K562 (cell line): ENCODE measurements around the gene TEP1. TPM values are rescaled to one million over a fixed set of nuclear protein-coding genes. Genes with fewer than 3 reads are reported as not detected.

Experiments
- ATF3 ChIP-seq, 2 experiments: fragments of 450-650 bp in 1 of 2; sonication (generic) in 1 of 2; formaldehyde crosslinking in 1 of 2; IDR thresholded peaks in 1 of 2; conservative IDR thresholded peaks in 1 of 2; 2 replicates each; pipeline versions ENCODE4 v1.6.1 to v1.8.1; 2016 to 2023; ENCODE audit warnings: mild to moderate bottlenecking in 2 of 2, moderate library complexity in 2 of 2, inconsistent platforms in 1 of 2, missing genetic modification reagents in 1 of 2
- DPF2 ChIP-seq: fragments of 450-650 bp; IDR thresholded peaks from 2 replicates; pipeline ENCODE4 v1.6.1; 2016
- ERF ChIP-seq: fragments of 450-650 bp; formaldehyde crosslinking; IDR thresholded peaks from 2 replicates; pipeline ENCODE4 v1.4.0; 2020; ENCODE audit warnings: mild to moderate bottlenecking, mixed read lengths
- ETV6 ChIP-seq, 3 experiments: fragments of 150-350 bp in 1 of 3; sonication (generic) in 1 of 3; formaldehyde crosslinking in 1 of 3; IDR thresholded peaks; 2 replicates each; pipeline versions ENCODE4 v1.6.1 to v1.8.0; 2014 to 2022; ENCODE audit warnings: borderline replicate concordance in 2 of 3, low read depth in 2 of 3, antibody characterized with exemption in 1 of 3, low read length in 1 of 3, mild to moderate bottlenecking in 1 of 3, missing genetic modification reagents in 1 of 3
- FOS ChIP-seq: IDR thresholded peaks from 3 replicates; pipeline ENCODE4 v1.6.1; 2011; ENCODE audit not compliant: insufficient read length; ENCODE audit errors: extremely low read depth
- JUND ChIP-seq, 2 experiments: IDR thresholded peaks; 2 replicates in 1 of 2; 3 replicates in 1 of 2; pipeline ENCODE4 v1.6.1; 2011; ENCODE audit warnings: borderline replicate concordance in 2 of 2, low read depth in 2 of 2, low read length in 2 of 2, improper control_type of control experiment in 1 of 2, missing biosample characterization in 1 of 2, missing genetic modification characterization in 1 of 2, missing genetic modification reagents in 1 of 2
- MED1 ChIP-seq: sonication (generic); formaldehyde crosslinking; IDR thresholded peaks from 2 replicates; pipeline ENCODE4 v1.8.1; 2023; ENCODE audit warnings: missing genetic modification reagents, borderline replicate concordance
- MTA3 ChIP-seq: fragments of 450-650 bp; formaldehyde crosslinking; IDR thresholded peaks from 2 replicates; pipeline ENCODE4 v1.6.1; 2017; ENCODE audit warnings: mild to moderate bottlenecking, borderline replicate concordance
- NFRKB ChIP-seq: fragments of 450-650 bp; IDR thresholded peaks from 2 replicates; pipeline ENCODE4 v1.6.1; 2016; ENCODE audit warnings: low read depth
- PHF8 ChIP-seq: fragments of 200-600 bp; sonication (generic); IDR thresholded peaks from 2 replicates; pipeline ENCODE4 v1.6.1; 2012; ENCODE audit warnings: mixed run types, mild to moderate bottlenecking, inconsistent platforms, low read length, moderate library complexity, borderline replicate concordance
- PRDM10 ChIP-seq: fragments of 450-650 bp; IDR thresholded peaks from 2 replicates; pipeline ENCODE4 v1.6.1; 2018; ENCODE audit not compliant: partially characterized antibody
- RBM25 ChIP-seq: fragments of 200-400 bp; formaldehyde crosslinking; IDR thresholded peaks from 2 replicates; pipeline ENCODE4 v1.6.1; 2018; ENCODE audit warnings: low read length, low read depth, moderate library complexity; ENCODE audit not compliant: severe bottlenecking
- RFX5 ChIP-seq: IDR thresholded peaks from 2 replicates; pipeline ENCODE4 v1.6.1; 2011; ENCODE audit warnings: low read depth, mild to moderate bottlenecking, improper control_type of control experiment, low read length
- ZEB2 ChIP-seq: fragments of 450-650 bp; IDR thresholded peaks from 2 replicates; pipeline ENCODE4 v1.6.1; 2016
- polyA plus RNA-seq, 8 experiments: library from polyadenylated mRNA; depleted of rRNA in 4 of 8; stranded (reverse) in 5 of 8; unstranded in 3 of 8; fragments of >200 nt; fragmentation: Nextera tagmentation in 2 of 8; fragmentation: Illumina TruSeq in 1 of 8; extraction: Ambion mirVana in 2 of 8; extraction: Trizol in 1 of 8; gene quantifications; 2 replicates each; pipeline versions ENCODE4 v1.2.1 to v1.2.3, GENCODE V29; 2011 to 2014; ENCODE audit warnings: inconsistent platforms in 1 of 8, missing spikeins in 1 of 8
- total RNA-seq, 7 experiments: library from RNA; depleted of rRNA in 6 of 7; stranded (reverse); fragments of >200 nt in 6 of 7; fragmentation: Illumina TruSeq in 2 of 7; extraction: Trizol in 2 of 7; gene quantifications; 2 replicates each; pipeline versions ENCODE4 v1.2.1 to v1.2.3, GENCODE V29; 2011 to 2021; ENCODE audit warnings: low replicate concordance in 1 of 7

The TEP1 gene
- total and polyA plus RNA-seq, 9 of the 15 experiments (the other 6 are each of a cell fraction or from before 2014, with no cell fraction given): 1.0 to 12.2 (median 7.1) TPM

- TF ChIP-seq ERF (no peak), FOS (peak; percentile 24), JUND (IDR thresholded peaks at IDR 0.05; ENCODE audit: borderline replicate concordance, low read depth, low read length) (peak; percentile 94), JUND (tag; IDR thresholded peaks at IDR 0.05; ENCODE audit: borderline replicate concordance, low read depth, low read length) (peak; percentile 82; the same call in 2 of the 3 replicates), MTA3 (0 out of 2 replicates have a peak, but pooled peaks have one; percentile 37), NFRKB (peak; percentile 26; the same call in 1 of the 2 replicates), PHF8 (peak; percentile 25; the same call in 1 of the 2 replicates), RFX5 (no peak), ETV6 (IDR thresholded peaks at IDR 0.05; ENCODE audit: borderline replicate concordance in 1 of 2, low read depth in 2 of 2, low read length in 1 of 2) (peak in 1 of 2 experiments; percentile 54; a peak in 2 of 4 replicates), ETV6 (CRISPR knock-in tag; IDR thresholded peaks at IDR 0.05; ENCODE audit: borderline replicate concordance) (no peak), ZEB2 (peak; percentile 17; the same call in 1 of the 2 replicates), PRDM10 (peak; percentile 94), ATF3 (IDR thresholded peaks at IDR 0.05) (peak; percentile 83), ATF3 (CRISPR knock-in tag; conservative IDR thresholded peaks at IDR 0.05) (no peak), MED1 (CRISPR knock-in tag) (no peak), RBM25 (peak; percentile 24), DPF2 (peak; percentile 75; the same call in 1 of the 2 replicates)
Observed at GRCh38 chr14:20427231-20428009, 14.1 kb upstream of the TEP1 start (continued).
